ENCODE results near the gene PLCH2. TPM values are rescaled to one million over a fixed set of nuclear protein-coding genes. Genes with fewer than 3 reads are reported as not detected.
A peak's percentile ranks its signal among the peaks of the same experiment; 100 is the strongest.

The PLCH2 gene
- total and polyA plus RNA-seq, 9 of the 15 experiments (the other 6 are each of a cell fraction or from before 2014, with no cell fraction given) = 0.16 TPM; not detected in 8

DNA sequence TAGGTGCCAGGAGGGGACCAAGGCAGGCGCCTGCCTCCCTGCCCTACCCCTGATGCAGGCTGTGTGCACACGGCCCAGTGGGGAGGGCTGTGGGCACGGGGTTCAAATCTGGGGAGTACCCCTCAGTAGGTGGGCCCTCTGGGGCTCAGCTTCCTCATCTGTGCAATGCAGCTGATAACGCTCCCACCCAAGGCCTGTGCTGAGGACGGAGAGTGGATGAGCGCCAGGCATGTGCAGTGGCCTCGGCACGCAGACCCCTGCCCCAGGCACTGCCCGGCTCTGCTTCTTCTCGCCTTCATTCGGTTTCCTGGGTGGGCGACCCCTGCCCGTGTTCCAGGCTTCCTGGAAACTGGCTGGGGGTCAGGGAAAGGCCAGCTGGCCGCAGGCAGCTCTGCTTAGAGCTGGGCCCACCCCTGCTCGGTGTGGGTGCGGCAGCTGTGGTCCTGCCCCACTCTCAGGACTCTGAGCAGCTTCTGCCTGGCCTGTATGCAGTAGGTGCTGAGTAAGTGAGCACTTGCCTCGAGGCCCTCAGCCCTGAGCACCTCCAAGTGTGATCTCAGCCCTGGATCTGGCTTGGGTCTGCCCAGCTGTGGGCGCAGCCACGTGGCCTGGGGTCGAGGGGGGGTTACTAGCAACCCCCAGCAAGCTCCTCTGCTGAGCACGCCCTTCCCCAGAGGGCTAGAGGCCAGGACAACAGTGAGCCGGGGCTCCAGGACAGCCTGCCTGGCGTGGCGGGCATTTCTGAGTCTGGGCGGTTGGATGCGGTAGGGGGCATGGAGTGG lies 68.2 kb downstream of the PLCH2 start (continued):
- no peak for TF ChIP-seq TAF9B (IDR thresholded peaks at IDR 0.05; ENCODE audit: partially characterized antibody)
- TF ChIP-seq E2F6 (IDR thresholded peaks at IDR 0.05; ENCODE audit: borderline replicate concordance in 1 of 2, extremely low read depth in 1 of 2, insufficient read depth in 1 of 2, insufficient read length in 1 of 2, low read depth in 1 of 2, low read length in 1 of 2, poor library complexity in 1 of 2, severe bottlenecking in 1 of 2) = peak; percentile 53 to 55
- TF ChIP-seq CBFA2T3 (IDR thresholded peaks at IDR 0.05) = peak; percentile 51; the same call in 1 of the 2 replicates
- peak; percentile 59 for TF ChIP-seq ZNF740 (CRISPR knock-in tag; IDR thresholded peaks at IDR 0.05)
- TF ChIP-seq ZNF740 (tag; IDR thresholded peaks at IDR 0.05) = peak in 1 of 2 experiments; percentile 42; a peak in 1 of 4 replicates
- TF ChIP-seq ZNF24 (IDR thresholded peaks at IDR 0.05) = no peak
- TF ChIP-seq ZNF41 (CRISPR knock-in tag; conservative IDR thresholded peaks at IDR 0.05) = no peak
- no peak for TF ChIP-seq NKRF (IDR thresholded peaks at IDR 0.05; ENCODE audit: borderline replicate concordance)
- 0 out of 2 replicates have a peak, but pooled peaks have one; percentile 2 for TF ChIP-seq JUN (IDR thresholded peaks at IDR 0.05; ENCODE audit: borderline replicate concordance, low read depth, low read length)
- TF ChIP-seq JUN (CRISPR knock-in tag; IDR thresholded peaks at IDR 0.05; ENCODE audit: borderline replicate concordance) = no peak
- TF ChIP-seq ZBTB34 (CRISPR knock-in tag; IDR thresholded peaks at IDR 0.05) = no peak
- TF ChIP-seq MTA2 (IDR thresholded peaks at IDR 0.05; ENCODE audit: low read depth) = 0 out of 2 replicates have a peak, but pooled peaks have one; percentile 5
- TF ChIP-seq CHD4 (IDR thresholded peaks at IDR 0.05; ENCODE audit: insufficient read depth, insufficient replicate concordance, low read depth, low read length, poor library complexity, severe bottlenecking) = peak; percentile 74
- TF ChIP-seq FOXO4 (CRISPR knock-in tag; IDR thresholded peaks at IDR 0.05) = 0 out of 2 replicates have a peak, but pooled peaks have one; percentile 29
- 0 out of 3 replicates have a peak, but pooled peaks of 1 of the 2 experiments have one; percentile 2 for TF ChIP-seq CBX3 (IDR thresholded peaks at IDR 0.05; ENCODE audit: borderline replicate concordance in 1 of 2, low read length in 2 of 2)
- TF ChIP-seq HDAC2 (IDR thresholded peaks at IDR 0.05) = peak; percentile 52; the same call in 1 of the 2 replicates
- no peak for TF ChIP-seq KLF6 (CRISPR knock-in tag; IDR thresholded peaks at IDR 0.05; ENCODE audit: borderline replicate concordance)
- TF ChIP-seq NFRKB (IDR thresholded peaks at IDR 0.05; ENCODE audit: low read depth) = 0 out of 2 replicates have a peak, but pooled peaks have one; percentile 34
- TF ChIP-seq ZNF695 (CRISPR knock-in tag; IDR thresholded peaks at IDR 0.05) = no peak
- TF ChIP-seq KDM5B (IDR thresholded peaks at IDR 0.05; ENCODE audit: insufficient replicate concordance, low read depth, low read length) = peak; percentile 44
